ENCODE results near the gene PSG4. TPM values are rescaled to one million over a fixed set of nuclear protein-coding genes. Genes with fewer than 3 reads are reported as not detected.
"Not testable (repeated sequence)": the region's sequence is repeated elsewhere in the genome, so short reads cannot be mapped to it uniquely, and the experiment has no call there.

PSG4 gene
- total RNA-seq, 4 donors from 2014 or later = not detected

DNA sequence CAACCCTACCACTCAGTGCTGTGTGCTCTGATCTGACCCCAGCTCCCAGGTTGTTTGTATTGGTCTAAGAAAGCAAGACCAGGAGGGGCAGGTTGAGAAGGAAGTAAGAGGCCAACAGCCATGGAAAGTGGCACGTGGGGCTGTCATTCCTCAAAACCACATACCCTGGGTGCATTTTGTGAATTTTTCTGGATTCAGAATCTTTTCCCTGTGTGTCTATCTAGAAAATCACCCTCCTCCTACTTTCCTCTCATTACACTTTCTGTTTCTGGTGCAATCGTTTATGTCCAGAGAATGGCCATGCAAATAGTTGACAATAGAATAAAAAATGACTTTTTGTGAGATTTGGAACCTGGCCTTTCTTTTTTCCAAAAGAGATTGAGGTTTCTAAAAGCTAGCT is 43.2 kb downstream of the PSG4 start:
- H3K27me3 ChIP-seq; H3K36me3 ChIP-seq; H3K4me3 ChIP-seq (replicated peaks in 1 of 3); H3K27ac ChIP-seq; H3K4me1 ChIP-seq; intact Hi-C loops (cut with DNase I); H3K9me3 ChIP-seq; DNase-seq: not testable (repeated sequence)
- WGBS, 2 donors = 35 to 54% methylated on average over 2 of the region's 2 CpGs

DNA sequence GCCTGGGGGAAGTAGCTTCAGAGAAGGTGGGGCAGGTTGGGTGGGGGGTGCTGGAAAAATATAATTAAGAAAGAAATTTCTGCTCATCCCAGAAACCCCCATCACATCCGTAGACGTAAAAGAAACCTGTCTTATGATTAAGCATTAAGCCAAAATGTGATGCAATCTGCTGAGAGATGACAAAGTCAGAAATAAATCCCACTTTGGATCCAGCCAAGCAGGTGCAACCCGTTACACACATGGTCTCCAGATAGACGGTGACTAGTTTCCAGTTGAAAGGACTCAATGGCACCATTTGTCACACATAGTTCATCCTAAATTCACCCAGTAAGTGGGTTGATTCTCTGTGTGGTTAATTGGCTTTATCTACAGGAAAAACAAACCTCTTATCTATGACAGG is 53.2 kb downstream of the PSG4 start:
- TF ChIP-seq, protein P1, sequence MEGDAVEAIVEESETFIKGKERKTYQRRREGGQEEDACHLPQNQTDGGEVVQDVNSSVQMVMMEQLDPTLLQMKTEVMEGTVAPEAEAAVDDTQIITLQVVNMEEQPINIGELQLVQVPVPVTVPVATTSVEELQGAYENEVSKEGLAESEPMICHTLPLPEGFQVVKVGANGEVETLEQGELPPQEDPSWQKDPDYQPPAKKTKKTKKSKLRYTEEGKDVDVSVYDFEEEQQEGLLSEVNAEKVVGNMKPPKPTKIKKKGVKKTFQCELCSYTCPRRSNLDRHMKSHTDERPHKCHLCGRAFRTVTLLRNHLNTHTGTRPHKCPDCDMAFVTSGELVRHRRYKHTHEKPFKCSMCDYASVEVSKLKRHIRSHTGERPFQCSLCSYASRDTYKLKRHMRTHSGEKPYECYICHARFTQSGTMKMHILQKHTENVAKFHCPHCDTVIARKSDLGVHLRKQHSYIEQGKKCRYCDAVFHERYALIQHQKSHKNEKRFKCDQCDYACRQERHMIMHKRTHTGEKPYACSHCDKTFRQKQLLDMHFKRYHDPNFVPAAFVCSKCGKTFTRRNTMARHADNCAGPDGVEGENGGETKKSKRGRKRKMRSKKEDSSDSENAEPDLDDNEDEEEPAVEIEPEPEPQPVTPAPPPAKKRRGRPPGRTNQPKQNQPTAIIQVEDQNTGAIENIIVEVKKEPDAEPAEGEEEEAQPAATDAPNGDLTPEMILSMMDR (IDR thresholded peaks at IDR 0.05) = no peak
- no peak for TF ChIP-seq POLR2A (IDR thresholded peaks at IDR 0.05)
- H3K4me1 ChIP-seq = no peaks in the 10 kb centered on the region
- no peak for DNase-seq
- H3K36me3 ChIP-seq = no peaks in the 10 kb centered on the region
- intact Hi-C loops (cut with DNase I) = no loop called here
- no peaks in the 10 kb centered on the region for H3K27me3 ChIP-seq
- no peak overlapping the region for H3K27ac ChIP-seq
- WGBS, 2 donors = 76 to 90% methylated on average over 4 of the region's 4 CpGs
- no peak overlapping the region for H3K4me3 ChIP-seq (replicated peaks in 1 of 3)
- H3K9me3 ChIP-seq = no peaks in the 10 kb centered on the region

DNA sequence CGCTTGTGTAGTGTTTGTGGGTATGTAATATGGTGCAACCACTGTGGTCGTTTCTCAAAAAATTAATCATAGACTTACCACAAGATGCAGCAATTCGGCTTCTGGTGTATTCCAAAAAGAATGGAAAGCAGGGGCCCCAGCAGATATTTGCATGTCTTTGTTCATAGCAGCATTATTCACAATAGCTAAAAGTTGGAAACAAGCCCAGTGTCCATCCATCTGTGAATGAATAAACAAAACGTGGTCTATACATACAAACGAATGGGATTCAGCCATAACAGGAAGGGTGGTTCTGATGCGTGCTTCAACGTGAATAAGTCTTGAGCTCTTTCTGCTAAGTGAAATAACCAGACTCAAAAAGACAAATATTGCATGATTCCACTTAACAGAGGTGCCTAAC is 55.6 kb downstream of the PSG4 start:
- H3K27me3 ChIP-seq; H3K4me1 ChIP-seq; H3K9me3 ChIP-seq; H3K36me3 ChIP-seq; intact Hi-C loops (cut with DNase I); H3K27ac ChIP-seq; DNase-seq; H3K4me3 ChIP-seq (replicated peaks in 1 of 3): not testable (repeated sequence)
- 46% methylated on average over 7 of the region's 7 CpGs for WGBS, 2 donors

DNA sequence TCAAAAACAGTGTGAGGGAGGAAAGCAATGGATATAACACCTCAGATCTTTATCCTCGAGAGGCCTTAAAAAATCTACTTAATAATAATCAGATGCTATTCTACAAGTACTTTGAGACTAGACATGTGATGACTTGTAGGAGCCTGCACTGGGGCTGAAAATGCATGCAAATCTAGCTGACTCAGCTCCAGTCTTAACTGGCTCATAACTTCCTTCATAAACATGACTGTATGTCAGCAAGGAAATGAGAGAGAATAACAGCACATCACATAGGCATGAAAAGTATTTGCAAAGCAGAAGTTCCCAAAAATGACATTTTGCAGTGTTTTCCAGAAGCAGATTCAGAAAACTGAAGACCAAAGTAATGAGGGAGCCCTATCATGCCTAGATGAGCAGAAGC is 57.2 kb downstream of the PSG4 start:
- intact Hi-C loops (cut with DNase I) = no loop called here
- H3K36me3 ChIP-seq = no peaks in the 10 kb centered on the region
- no peak for TF ChIP-seq POLR2A (IDR thresholded peaks at IDR 0.05)
- TF ChIP-seq, protein P1 (IDR thresholded peaks at IDR 0.05) = no peak
- no peaks in the 10 kb centered on the region for H3K9me3 ChIP-seq
- DNase-seq = no peak
- H3K4me3 ChIP-seq (replicated peaks in 1 of 3) = no peak overlapping the region
- no peaks in the 10 kb centered on the region for H3K27me3 ChIP-seq
- no peaks in the 10 kb centered on the region for H3K4me1 ChIP-seq
- 55 to 77% methylated on average over 1 of the region's 1 CpG for WGBS, 2 donors
- no peak overlapping the region for H3K27ac ChIP-seq

Other genes starting within 250 kb of the PSG4 start
- gene PSG11, start 179.2 kb downstream of the PSG4 start, total RNA-seq = not detected
- gene PSG2, start 122.9 kb downstream of the PSG4 start, total RNA-seq = not detected
- gene PSG5, start 19.1 kb downstream of the PSG4 start, total RNA-seq = not detected
- not detected for gene PSG9, start 63.9 kb upstream of the PSG4 start, total RNA-seq
- 1 to 10 TPM in 1 of 4 donors, under 1 TPM in 2, not detected in 1; 0.29 to 1.9 (median 0.59) TPM for gene CD177, start 148.0 kb upstream of the PSG4 start, total RNA-seq
- gene TEX101, start 209.3 kb upstream of the PSG4 start, total RNA-seq = under 1 TPM in 1 of 4 donors, not detected in 3; 0.81 TPM